T-helper 2 cell treated with Interferon-gamma antibody and Interleukin-4, amounts not matched to agents 100 ng/mL and 5 ng/mL, for 36 hours (primary cell): Measurements from ENCODE around the gene FBXO21. TPM values are rescaled to one million over a fixed set of nuclear protein-coding genes. Genes with fewer than 3 reads are reported as not detected.
"Not testable (repeated sequence)": the region's sequence is repeated elsewhere in the genome, so short reads cannot be mapped to it uniquely, and the experiment has no call there.

Experiments
- intact Hi-C: fragments of 100-400 bp; cut with micrococcal nuclease; formaldehyde crosslinking; loops from one replicate; pipeline ENCODE4 v1.15.1; 2023
- total RNA-seq: library from RNA; stranded (reverse); gene quantifications from 2 replicates; pipeline ENCODE4 v1.2.3, GENCODE V29; 2022

The FBXO21 gene
- total RNA-seq, 1 donor from 2014 or later, result 25.6 TPM

GRCh38 chr12:117111821-117112595 lies 78.3 kb downstream of the FBXO21 start:
- intact Hi-C loops, result no loop called here

DNA sequence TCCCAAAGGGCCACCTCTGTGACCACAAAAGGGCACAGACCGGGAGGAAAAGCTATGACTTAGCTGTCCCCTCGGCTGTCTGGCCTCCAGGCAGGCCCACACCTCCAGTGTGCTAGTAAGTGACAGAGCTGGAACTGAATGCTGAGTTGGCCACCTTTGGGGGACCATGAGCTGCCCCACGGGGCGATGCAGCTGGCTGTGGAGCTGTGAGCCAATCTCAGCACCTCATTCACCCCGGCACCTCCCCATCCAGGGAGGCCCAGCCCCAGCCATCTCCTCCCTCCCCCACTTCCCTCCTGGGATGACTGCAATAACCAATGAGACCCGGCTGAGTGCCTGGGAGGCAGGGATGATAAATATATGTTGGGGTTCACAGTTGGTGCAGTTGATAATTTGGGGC lies 78.9 kb downstream of the FBXO21 start:
- intact Hi-C loops, result no loop called here

DNA sequence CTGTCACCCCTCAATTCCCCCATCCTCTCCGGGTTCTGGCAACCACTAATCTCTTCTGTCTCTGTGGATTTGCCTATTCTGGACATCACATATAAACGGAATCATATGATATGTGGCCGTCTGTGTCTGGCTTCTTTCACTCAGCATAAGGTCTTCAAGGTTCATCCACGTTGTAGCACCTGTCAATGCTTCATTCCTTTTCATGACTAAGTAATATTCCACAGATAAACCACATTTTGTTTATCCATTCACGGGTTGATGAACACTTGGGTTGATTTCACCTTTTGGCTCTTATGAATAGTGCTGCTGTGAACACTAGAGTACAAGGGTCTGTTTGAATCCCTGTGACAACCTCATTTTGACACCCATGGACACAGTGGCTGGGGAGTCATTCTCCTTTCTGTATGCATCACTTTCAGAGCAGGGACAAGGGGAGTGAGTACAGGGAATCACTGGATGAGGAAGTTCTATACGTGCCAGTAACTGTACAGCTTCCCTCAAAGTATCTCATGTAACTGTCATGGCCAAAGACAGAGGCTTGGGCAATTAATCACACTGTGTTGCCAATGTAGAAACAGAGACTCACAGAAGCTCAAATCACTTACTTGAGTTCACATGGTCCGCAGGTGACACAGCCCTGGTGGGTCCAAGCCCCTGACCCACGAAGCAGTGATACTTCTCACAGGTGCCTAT lies 80.2 kb downstream of the FBXO21 start:
- intact Hi-C loops, result no loop called here

- intact Hi-C loops, result no loop called here
These were observed 84.4 kb downstream of the FBXO21 start for GRCh38 chr12:117105902-117106301.

- intact Hi-C loops, result not testable (repeated sequence)
These were observed 86.3 kb downstream of the FBXO21 start for GRCh38 chr12:117104003-117104402.

DNA sequence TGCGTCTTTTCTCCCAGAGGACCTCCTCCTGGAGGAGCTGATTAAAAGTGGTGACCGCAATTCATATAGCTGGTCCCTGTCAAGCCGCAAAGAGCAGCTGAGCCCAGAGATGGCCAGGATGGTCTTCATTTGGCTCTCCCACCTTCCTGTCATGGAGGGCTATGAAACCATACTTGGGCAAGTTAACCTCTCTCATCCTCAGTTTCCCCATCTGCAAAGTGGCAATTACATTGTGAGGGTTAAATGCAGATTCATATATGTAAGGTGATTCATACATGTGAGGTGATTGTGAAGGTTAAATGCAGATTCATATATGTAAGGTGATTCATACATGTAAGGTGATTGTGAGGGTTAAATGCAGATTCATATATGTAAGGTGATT lies 87.5 kb downstream of the FBXO21 start:
- intact Hi-C loops, result no loop called here

DNA sequence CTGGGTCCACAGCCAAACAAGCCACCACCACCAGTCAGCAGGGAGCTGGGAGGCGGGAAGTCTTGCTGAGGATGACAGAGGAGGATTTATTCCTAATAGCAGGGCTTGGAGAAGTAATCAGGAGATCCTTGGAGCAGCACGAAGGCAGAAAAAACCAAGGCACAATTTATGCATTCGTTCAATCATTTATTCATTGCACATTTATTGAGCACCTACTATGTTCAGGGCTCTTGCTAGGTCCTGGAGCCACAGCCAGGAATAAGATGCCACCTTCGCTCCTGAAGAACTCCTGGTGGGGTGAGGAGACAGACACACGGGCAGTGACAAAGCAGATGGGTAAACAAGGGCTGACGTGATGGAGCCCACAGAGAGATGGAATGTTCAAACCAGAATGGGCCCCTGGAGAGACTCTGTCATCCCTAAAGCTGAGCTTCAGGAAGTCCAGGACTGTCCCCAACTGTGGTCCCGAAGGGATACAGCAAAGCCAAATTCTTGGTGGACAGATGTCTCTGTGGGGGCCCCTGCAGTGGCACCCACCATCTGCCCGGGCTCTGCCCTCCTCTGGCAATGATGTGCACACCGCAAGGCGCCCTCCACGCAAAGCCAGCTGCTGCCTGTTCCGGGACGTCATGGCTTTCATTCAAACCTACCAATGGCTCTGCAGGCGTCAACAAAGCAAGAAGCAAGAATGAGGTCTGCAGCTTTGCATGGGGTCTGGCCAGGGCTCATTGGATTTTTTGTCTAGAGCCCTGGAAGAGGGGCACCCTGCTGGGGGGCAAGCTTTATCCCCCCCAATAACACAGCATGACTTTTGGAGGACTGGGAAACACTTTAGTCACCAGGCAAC lies 88.1 kb downstream of the FBXO21 start:
- intact Hi-C loops, result no loop called here

GRCh38 chr12:117100851-117101673 lies 89.2 kb downstream of the FBXO21 start:
- intact Hi-C loops, result no loop called here

GRCh38 chr12:117100251-117100650 lies 90.0 kb downstream of the FBXO21 start:
- intact Hi-C loops, result no loop called here

DNA sequence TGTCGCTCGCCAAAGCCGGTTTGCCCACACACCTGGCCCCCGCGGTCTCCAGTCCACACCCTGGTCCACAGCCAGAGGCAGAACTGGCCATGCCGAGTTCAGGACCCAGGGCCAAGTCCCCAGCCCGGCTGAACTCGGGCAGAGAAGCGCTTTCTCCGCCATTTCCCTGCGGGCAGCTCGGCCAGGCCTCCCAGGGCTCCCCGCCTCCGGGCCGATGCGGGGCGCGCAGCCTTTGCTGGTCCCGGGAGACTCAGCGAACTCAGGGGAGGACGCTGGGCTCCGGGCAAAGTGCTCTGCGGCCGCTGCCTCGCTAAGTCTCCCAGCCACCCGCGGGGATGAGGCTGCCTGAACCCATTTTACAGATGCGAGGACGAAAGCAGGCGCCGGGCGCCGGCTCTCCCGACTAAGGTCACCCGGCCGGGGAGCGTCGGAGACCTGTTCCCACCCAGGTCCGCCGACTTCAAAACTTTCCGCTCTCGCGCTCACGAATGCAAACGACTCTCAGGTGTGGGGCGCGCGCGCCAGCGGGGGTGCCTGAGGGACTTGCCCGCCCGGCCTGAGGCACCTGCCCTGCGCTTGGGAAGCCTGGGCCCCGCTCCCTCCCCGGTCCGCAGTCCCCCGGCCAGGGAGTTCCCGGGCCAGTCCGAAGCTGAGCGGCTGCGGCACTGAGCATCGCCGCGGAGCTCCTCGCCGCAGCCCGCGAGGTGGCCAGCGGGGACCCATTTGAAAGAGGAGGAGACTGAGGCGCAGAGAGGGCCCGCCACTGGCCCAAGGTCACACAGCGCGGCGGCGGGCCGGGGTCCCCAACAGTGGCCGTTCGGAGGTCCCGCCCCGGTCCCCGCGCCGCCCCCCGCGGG lies 91.7 kb downstream of the FBXO21 start:
- intact Hi-C loops, result loop anchor here (1.0 to 2.0 kb wide), 3 partner anchors 36 to 362 kb away; partner anchors contain the start of gene FBXO21

DNA sequence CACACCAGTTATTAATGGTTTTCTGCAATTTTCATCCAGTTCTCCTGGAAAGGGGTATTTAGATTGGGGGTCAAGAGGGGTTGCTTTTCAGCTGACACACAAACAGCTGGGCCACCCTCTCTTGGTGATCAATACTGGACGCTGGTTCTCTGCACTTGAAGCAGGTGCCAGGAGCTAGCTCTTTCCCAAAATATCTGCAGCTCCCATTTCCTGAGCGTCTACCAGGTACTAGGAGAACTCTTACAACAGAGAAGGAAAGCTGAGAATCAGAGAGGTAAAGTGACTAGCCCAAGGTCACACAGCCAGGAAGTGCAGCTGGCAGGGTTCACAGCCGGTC lies 92.3 kb downstream of the FBXO21 start:
- intact Hi-C loops, result loop anchor here (2.0 kb wide), 2 partner anchors 35 to 361 kb away; no protein-coding TSS in a partner anchor

- intact Hi-C loops, result no loop called here
These were observed 93.1 kb downstream of the FBXO21 start for GRCh38 chr12:117097159-117097558.

- intact Hi-C loops, result no loop called here
These were observed 93.7 kb downstream of the FBXO21 start for GRCh38 chr12:117096501-117097042.

- intact Hi-C loops, result not testable (repeated sequence)
These were observed 95.1 kb downstream of the FBXO21 start for GRCh38 chr12:117095191-117095590.

DNA sequence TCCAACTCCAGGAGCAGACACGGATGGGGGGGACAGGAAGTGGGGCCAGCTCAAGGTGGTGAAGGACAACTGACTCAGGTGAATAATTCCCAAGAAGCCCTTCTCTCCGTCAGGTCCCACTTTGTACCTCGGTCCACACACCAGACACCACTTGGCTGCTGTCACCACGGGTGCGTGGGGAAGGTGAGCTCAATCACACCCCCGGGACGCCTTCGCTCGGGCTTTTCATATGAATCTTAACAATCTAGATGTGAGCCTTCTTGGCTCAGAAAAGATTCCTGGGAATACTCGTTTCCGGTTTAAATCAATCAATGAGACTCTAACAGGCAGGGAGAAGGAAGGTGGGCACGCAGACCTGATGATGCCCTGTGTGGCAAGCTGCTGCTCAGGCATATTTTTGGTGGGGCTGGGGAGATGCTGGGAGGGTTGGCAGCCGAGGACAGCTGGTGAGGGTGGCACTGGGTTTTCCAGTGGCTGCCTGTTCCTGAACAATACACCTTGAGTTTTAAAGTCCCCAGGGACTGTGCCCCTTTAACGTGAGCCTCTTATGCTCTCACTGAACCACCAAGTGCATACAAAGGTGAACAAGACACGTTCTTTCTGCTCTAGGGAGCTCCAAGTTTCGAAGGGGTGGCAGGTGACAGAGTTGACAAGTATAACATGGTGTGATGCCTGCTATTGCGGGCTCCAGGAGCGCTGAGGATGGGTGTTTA lies 96.2 kb downstream of the FBXO21 start:
- intact Hi-C loops, result no loop called here

GRCh38 chr12:117093431-117093830 lies 96.8 kb downstream of the FBXO21 start:
- intact Hi-C loops, result no loop called here

DNA sequence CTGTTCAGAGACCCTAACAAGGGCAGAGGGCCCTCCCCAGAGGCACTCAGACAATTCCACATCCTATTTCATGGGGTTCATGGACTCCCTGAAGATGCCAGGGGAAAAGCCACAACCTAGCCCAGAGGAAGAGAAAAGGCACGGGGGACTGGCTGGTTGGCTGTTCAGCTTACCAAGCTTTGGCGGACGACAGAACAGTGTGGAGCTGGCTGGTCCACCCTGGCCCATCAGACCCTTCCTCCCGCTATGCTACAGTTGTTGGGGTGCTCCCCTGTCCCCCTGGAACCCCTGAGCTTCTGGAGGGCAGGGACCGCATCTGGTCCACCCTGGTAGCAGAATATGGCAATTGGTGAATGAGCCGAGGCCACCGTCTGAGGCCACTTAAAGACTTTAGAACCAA lies 97.4 kb downstream of the FBXO21 start:
- intact Hi-C loops, result no loop called here

DNA sequence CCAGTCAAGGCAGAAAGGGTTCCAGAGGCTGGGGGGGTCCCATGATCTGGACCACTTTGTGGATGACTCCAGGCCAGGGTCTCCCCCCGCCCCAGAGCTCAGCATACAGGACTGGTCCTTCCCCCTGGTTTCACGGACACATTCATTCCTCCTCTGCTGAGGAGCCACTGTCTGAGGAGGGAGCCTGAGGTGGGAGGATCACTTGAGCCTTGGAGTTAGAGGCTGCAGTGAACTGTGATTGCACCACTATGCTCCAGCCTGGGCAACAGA lies 97.8 kb downstream of the FBXO21 start:
- intact Hi-C loops, result no loop called here
